A673 (cell line): ENCODE results near the gene KDM3A. TPM values are rescaled to one million over a fixed set of nuclear protein-coding genes. Genes with fewer than 3 reads are reported as not detected.

Experiments used
- BruUV-seq: library from RNA; stranded (reverse); fragments of 400-500 nt; replicated peaks from 2 replicates; lab custom pipeline; 2021; lab: Mats Ljungman, UMichigan
- CTCF ChIA-PET: fragments of 300-600 bp; sonication (Branson Sonifier 250); formaldehyde crosslinking; loops from one replicate; lab custom pipeline; 2022; ENCODE audit warnings: antibody characterized with exemption; lab: Charles Lee
- POLR2A ChIA-PET: fragments of 300-600 bp; sonication (Branson Sonifier 250); formaldehyde crosslinking; loops from one replicate; lab custom pipeline; 2022; ENCODE audit warnings: antibody characterized with exemption; ENCODE audit not compliant: low non-redundant PET; lab: Charles Lee
- DNase-seq: peaks from one replicate; pipeline ENCODE4 v3.0.0-alpha.2; 2015; ENCODE audit warnings: low spot score
- H3K27ac ChIP-seq: fragments of 200-600 bp; sonication (generic); 2 replicates; pipeline ENCODE4 v1.5.1; 2016; ENCODE audit warnings: mixed run types, low read depth, mild to moderate bottlenecking, mixed read lengths, antibody characterized with exemption, low read length; ENCODE audit not compliant: poor library complexity, severe bottlenecking
- H3K27me3 ChIP-seq: fragments of 200-600 bp; sonication (generic); replicated peaks from 2 replicates; pipeline ENCODE4 v1.6.1; 2017; ENCODE audit warnings: mixed run types, low read depth, mild to moderate bottlenecking, mixed read lengths, antibody characterized with exemption, low read length; ENCODE audit not compliant: insufficient read depth, poor library complexity
- H3K36me3 ChIP-seq: fragments of 200-600 bp; sonication (generic); 2 replicates; pipeline ENCODE4 v1.6.1; 2016; ENCODE audit warnings: mixed run types, mild to moderate bottlenecking, mixed read lengths, antibody characterized with exemption, low read length; ENCODE audit not compliant: insufficient read depth, poor library complexity, severe bottlenecking
- H3K4me1 ChIP-seq: fragments of 200-600 bp; sonication (generic); 2 replicates; pipeline ENCODE4 v1.6.1; 2017; ENCODE audit warnings: mixed run types, mild to moderate bottlenecking, mixed read lengths, antibody characterized with exemption, low read length; ENCODE audit not compliant: insufficient read depth, poor library complexity, severe bottlenecking
- H3K4me3 ChIP-seq: fragments of 200-600 bp; sonication (generic); 2 replicates; pipeline ENCODE4 v1.5.1; 2016; ENCODE audit warnings: low read depth, mixed run types, mild to moderate bottlenecking, mixed read lengths, low read length; ENCODE audit not compliant: poor library complexity, severe bottlenecking
- H3K9me3 ChIP-seq: fragments of 200-600 bp; sonication (generic); 2 replicates; pipeline ENCODE4 v1.6.1; 2016; ENCODE audit warnings: mixed run types, low read depth, mild to moderate bottlenecking, mixed read lengths, antibody characterized with exemption, low read length; ENCODE audit not compliant: poor library complexity, severe bottlenecking
- CTCF ChIP-seq: fragments of 300-800, 200-600 bp; sonication (generic); conservative IDR thresholded peaks from 2 replicates; pipeline ENCODE4 v1.5.1; 2017; ENCODE audit warnings: low read depth, mild to moderate bottlenecking, antibody characterized with exemption, low read length, moderate library complexity, mixed read lengths
- EZH2 ChIP-seq: fragments of 200-600 bp; sonication (generic); IDR thresholded peaks from 2 replicates; pipeline ENCODE4 v1.6.1; 2017; ENCODE audit warnings: borderline replicate concordance, low read depth, mild to moderate bottlenecking, mixed read lengths, antibody characterized with exemption, low read length; ENCODE audit not compliant: poor library complexity, severe bottlenecking
- intact Hi-C: fragments of 100-400 bp; cut with micrococcal nuclease; formaldehyde crosslinking; loops from one replicate; pipeline ENCODE4 v1.10.0; 2022; ENCODE audit not compliant: unreplicated experiment
- total RNA-seq: library from RNA; stranded (reverse); gene quantifications from 2 replicates; pipeline ENCODE4 v1.2.3, GENCODE V29; 2021

KDM3A gene
- total RNA-seq, 1 experiment from 2014 or later, result 40.7 TPM

- Histone ChIP-seq H3K27me3 (no peaks in the 10 kb centered on the region), H3K4me1 (peaks cover 8% of the 10 kb centered on the region), H3K27ac (no peak overlapping the region), H3K36me3 (peaks cover 72% of the 10 kb centered on the region), H3K9me3 (no peaks in the 10 kb centered on the region), H3K4me3 (no peak overlapping the region)
- TF ChIP-seq CTCF (no peak), EZH2 (no peak)
- POLR2A ChIA-PET, result interaction anchor here (0.5 kb wide), 1 partner anchor 13 kb away, joined by 6 read pairs; the partner anchor contains the start of gene KDM3A
- BruUV-seq, result no TSS peak
- CTCF ChIA-PET, result no interaction called here
- peak; percentile 34 for DNase-seq
- intact Hi-C loops, result no loop called here
These were observed 12.7 kb downstream of the KDM3A start for GRCh38 chr2:86453836-86454235.

GRCh38 chr2:86454238-86454637 is 13.1 kb downstream of the KDM3A start:
- no peak for DNase-seq
- intact Hi-C loops, result no loop called here
- peaks cover 74% of the 10 kb centered on the region for H3K36me3 ChIP-seq
- H3K9me3 ChIP-seq, result no peaks in the 10 kb centered on the region
- H3K27ac ChIP-seq, result no peak overlapping the region
- peaks cover 8% of the 10 kb centered on the region for H3K4me1 ChIP-seq
- TF ChIP-seq CTCF (no peak), EZH2 (no peak)
- no TSS peak for BruUV-seq
- H3K4me3 ChIP-seq, result no peak overlapping the region
- ChIA-PET CTCF (no interaction called here), POLR2A (interaction anchor here (0.5 kb wide), 1 partner anchor 13 kb away, joined by 6 read pairs; the partner anchor contains the start of gene KDM3A)
- no peaks in the 10 kb centered on the region for H3K27me3 ChIP-seq

- TF ChIP-seq CTCF (no peak), EZH2 (no peak)
- ChIA-PET POLR2A (no interaction called here), CTCF (no interaction called here)
- Histone ChIP-seq H3K9me3 (no peaks in the 10 kb centered on the region), H3K27me3 (no peaks in the 10 kb centered on the region), H3K36me3 (peaks cover 66% of the 10 kb centered on the region), H3K27ac (no peak overlapping the region), H3K4me1 (peaks cover 8% of the 10 kb centered on the region), H3K4me3 (no peak overlapping the region)
- DNase-seq, result no peak
- intact Hi-C loops, result no loop called here
- no TSS peak for BruUV-seq
These were observed 14.0 kb downstream of the KDM3A start for GRCh38 chr2:86455181-86455580.
